Measurements from ENCODE around the gene SLIT1. TPM values are rescaled to one million over a fixed set of nuclear protein-coding genes. Genes with fewer than 3 reads are reported as not detected.

Gene SLIT1
- total RNA-seq (2014; rRNA removed; shearing (Covaris generic); ENCODE audit: low replicate concordance), result not detected in 2 replicates

GRCh38 chr10:97185326-97186058 lies at the start of gene SLIT1:
Gene SLIT1, minus strand, starts transcription at chr10:97185959. Its CDS starts 285 bp downstream, at chr10:97185674.
- Histone ChIP-seq H3K36me3 (no peaks in the 10 kb centered on the region), H3K27me3 (peaks cover 10% of the 10 kb centered on the region)

GRCh38 chr10:97235353-97235752 lies 49.6 kb upstream of the SLIT1 start:
- Histone ChIP-seq H3K9me3 (no peaks in the 10 kb centered on the region), H3K4me3 (no peak overlapping the region), H3K27me3 (no peaks in the 10 kb centered on the region), H3K36me3 (peaks cover 3% of the 10 kb centered on the region; the same call in 1 of the 2 replicates)
- no peak for DNase-seq

More at GRCh38 chr10:97185326-97186058, at the start of gene SLIT1:
- Histone ChIP-seq H3K4me3 (no peak within 1 kb of the TSS; the same call in 1 of the 2 replicates), H3K9me3 (no peaks in the 10 kb centered on the region)
- DNase-seq, result peak; percentile 17

- no peak for DNase-seq
- H3K27me3 ChIP-seq, result no peaks in the 10 kb centered on the region
- no peak overlapping the region for H3K4me3 ChIP-seq
- H3K9me3 ChIP-seq, result no peaks in the 10 kb centered on the region
- H3K36me3 ChIP-seq, result peaks cover 3% of the 10 kb centered on the region; the same call in 1 of the 2 replicates
Observed at GRCh38 chr10:97234400-97234799, 48.6 kb upstream of the SLIT1 start.

GRCh38 chr10:97230146-97230545 lies 44.4 kb upstream of the SLIT1 start:
- H3K36me3 ChIP-seq, result peaks cover 3% of the 10 kb centered on the region; the same call in 1 of the 2 replicates
- no peak for DNase-seq
- H3K4me3 ChIP-seq, result no peak overlapping the region
- H3K27me3 ChIP-seq, result no peaks in the 10 kb centered on the region
- H3K9me3 ChIP-seq, result no peaks in the 10 kb centered on the region

GRCh38 chr10:97229322-97230015 lies 43.7 kb upstream of the SLIT1 start:
- DNase-seq, result no peak
- H3K27me3 ChIP-seq, result no peaks in the 10 kb centered on the region
- H3K9me3 ChIP-seq, result no peaks in the 10 kb centered on the region
- H3K4me3 ChIP-seq, result no peak overlapping the region
- H3K36me3 ChIP-seq, result peaks cover 3% of the 10 kb centered on the region; the same call in 1 of the 2 replicates

GRCh38 chr10:97228775-97229157 lies 43.0 kb upstream of the SLIT1 start:
- no peaks in the 10 kb centered on the region for H3K9me3 ChIP-seq
- peaks cover under 1% of the 10 kb centered on the region; the same call in 1 of the 2 replicates for H3K36me3 ChIP-seq
- no peaks in the 10 kb centered on the region for H3K27me3 ChIP-seq
- H3K4me3 ChIP-seq, result no peak overlapping the region
- DNase-seq, result no peak

- Histone ChIP-seq H3K27me3 (no peaks in the 10 kb centered on the region), H3K9me3 (no peaks in the 10 kb centered on the region), H3K36me3 (no peaks in the 10 kb centered on the region), H3K4me3 (no peak overlapping the region)
- no peak for DNase-seq
Observed at GRCh38 chr10:97228130-97228774, 42.5 kb upstream of the SLIT1 start.

- Histone ChIP-seq H3K9me3 (no peaks in the 10 kb centered on the region), H3K27me3 (no peaks in the 10 kb centered on the region), H3K4me3 (no peak overlapping the region), H3K36me3 (no peaks in the 10 kb centered on the region)
- no peak for DNase-seq
Observed at GRCh38 chr10:97226398-97226797, 40.6 kb upstream of the SLIT1 start.

GRCh38 chr10:97224483-97225435 lies 39.0 kb upstream of the SLIT1 start:
- no peak for DNase-seq
- H3K9me3 ChIP-seq, result no peaks in the 10 kb centered on the region
- no peak overlapping the region for H3K4me3 ChIP-seq
- no peaks in the 10 kb centered on the region for H3K27me3 ChIP-seq
- no peaks in the 10 kb centered on the region for H3K36me3 ChIP-seq

GRCh38 chr10:97222326-97222961 lies 36.7 kb upstream of the SLIT1 start:
- Histone ChIP-seq H3K9me3 (no peaks in the 10 kb centered on the region), H3K4me3 (no peak overlapping the region), H3K36me3 (no peaks in the 10 kb centered on the region), H3K27me3 (no peaks in the 10 kb centered on the region)
- no peak for DNase-seq

- no peak for DNase-seq
- Histone ChIP-seq H3K4me3 (no peak overlapping the region), H3K36me3 (no peaks in the 10 kb centered on the region), H3K9me3 (no peaks in the 10 kb centered on the region), H3K27me3 (no peaks in the 10 kb centered on the region)
Observed at GRCh38 chr10:97220355-97220754, 34.6 kb upstream of the SLIT1 start.

- Histone ChIP-seq H3K9me3 (no peaks in the 10 kb centered on the region), H3K27me3 (no peaks in the 10 kb centered on the region), H3K36me3 (no peaks in the 10 kb centered on the region), H3K4me3 (no peak overlapping the region)
- no peak for DNase-seq
Observed at GRCh38 chr10:97217299-97217698, 31.5 kb upstream of the SLIT1 start.

GRCh38 chr10:97215619-97216260 lies 30.0 kb upstream of the SLIT1 start:
- H3K27me3 ChIP-seq, result no peaks in the 10 kb centered on the region
- H3K36me3 ChIP-seq, result no peaks in the 10 kb centered on the region
- no peak overlapping the region for H3K4me3 ChIP-seq
- H3K9me3 ChIP-seq, result no peaks in the 10 kb centered on the region
- no peak for DNase-seq

GRCh38 chr10:97213431-97213830 lies 27.7 kb upstream of the SLIT1 start:
- Histone ChIP-seq H3K4me3 (no peak overlapping the region), H3K9me3 (no peaks in the 10 kb centered on the region), H3K27me3 (no peaks in the 10 kb centered on the region), H3K36me3 (no peaks in the 10 kb centered on the region)
- no peak for DNase-seq

GRCh38 chr10:97211229-97211628 lies 25.5 kb upstream of the SLIT1 start:
- DNase-seq, result no peak
- no peaks in the 10 kb centered on the region for H3K27me3 ChIP-seq
- H3K36me3 ChIP-seq, result no peaks in the 10 kb centered on the region
- H3K4me3 ChIP-seq, result no peak overlapping the region
- no peaks in the 10 kb centered on the region for H3K9me3 ChIP-seq
